GM12878 (cell line): Measurements from ENCODE around the gene SLC25A15. TPM values are rescaled to one million over a fixed set of nuclear protein-coding genes. Genes with fewer than 3 reads are reported as not detected.

Experiments
- ATAC-seq: fragments of 200-7000 bp; cut with Tn5 transposase; 3 replicates; pipeline ENCODE4 v1.9.1; 2020; ENCODE audit warnings: mild to moderate bottlenecking, moderate library complexity
- BruUV-seq: library from RNA; stranded (reverse); fragments of 400-500 nt; replicated peaks from 2 replicates; lab custom pipeline; 2021; lab: Mats Ljungman, UMichigan
- CTCF ChIA-PET: fragments of 300-600 bp; sonication (Branson Sonifier 250); formaldehyde crosslinking; extraction: SDS; loops from one replicate; lab custom pipeline; 2021; ENCODE audit warnings: inconsistent platforms; lab: Yijun Ruan, JAX
- POLR2A ChIA-PET: fragments of 350-600 bp; formaldehyde crosslinking; extraction: SDS; loops from one replicate; lab custom pipeline; 2021; ENCODE audit warnings: inconsistent platforms; lab: Charles Lee
- RAD21 ChIA-PET: fragments of 300-600 bp; sonication (Branson Sonifier 250); formaldehyde crosslinking; loops from one replicate; lab custom pipeline; 2023; ENCODE audit warnings: antibody characterized with exemption; ENCODE audit not compliant: unreplicated experiment; lab: Charles Lee
- SMC1A ChIA-PET: fragments of 300-600 bp; sonication (Branson Sonifier 250); formaldehyde crosslinking; loops from one replicate; lab custom pipeline; 2023; ENCODE audit not compliant: unreplicated experiment, uncharacterized antibody; lab: Charles Lee
- DNase-seq: peaks from one replicate; pipeline ENCODE4 v3.0.0-alpha.2; 2011; ENCODE audit warnings: low read depth, low spot score
- FAIRE-seq: peaks from 3 replicates; lab custom pipeline; 2011; peaks lifted over from hg19 to GRCh38; lab: Jason Lieb, UNC
- H2AFZ ChIP-seq: 2 replicates; pipeline ENCODE4 v1.6.0; 2011; ENCODE audit warnings: low read depth, low read length, control low read depth; ENCODE audit not compliant: control insufficient read depth
- H3K27ac ChIP-seq: 2 replicates; pipeline ENCODE4 v1.5.1; 2011; ENCODE audit warnings: control low read depth; ENCODE audit not compliant: control insufficient read depth, insufficient read depth
- H3K27me3 ChIP-seq, 2 experiments: replicated peaks in 1 of 2; 2 replicates each; pipeline versions ENCODE4 v1.6.0 to v1.6.1; 2011; ENCODE audit warnings: low read length in 1 of 2; ENCODE audit not compliant: control insufficient read depth in 2 of 2, insufficient read depth in 2 of 2
- H3K36me3 ChIP-seq, 2 experiments: 2 replicates each; pipeline ENCODE4 v1.5.1; 2011; ENCODE audit warnings: low read length in 1 of 2; ENCODE audit not compliant: control insufficient read depth in 2 of 2, insufficient read depth in 2 of 2
- H3K4me1 ChIP-seq: 2 replicates; pipeline ENCODE4 v1.6.1; 2011; ENCODE audit warnings: mild to moderate bottlenecking, low read length, moderate library complexity, mixed read lengths; ENCODE audit not compliant: control insufficient read depth, insufficient read depth
- H3K4me2 ChIP-seq: 2 replicates; pipeline ENCODE4 v1.6.0; 2011; ENCODE audit warnings: control low read depth; ENCODE audit not compliant: control insufficient read depth, insufficient read depth
- H3K4me3 ChIP-seq: fragments of 200-600 bp; sonication (generic); 2 replicates; pipeline ENCODE4 v1.5.1; 2016
- H3K79me2 ChIP-seq: 2 replicates; pipeline ENCODE4 v1.6.0; 2011; ENCODE audit warnings: low read length; ENCODE audit not compliant: control insufficient read depth, insufficient read depth
- H3K9ac ChIP-seq: 2 replicates; pipeline ENCODE4 v1.8.0; 2011; ENCODE audit warnings: low read length, control low read depth, mixed read lengths; ENCODE audit not compliant: control insufficient read depth, insufficient read depth
- H3K9me3 ChIP-seq: replicated peaks from 3 replicates; pipeline ENCODE4 v1.5.1; 2011; ENCODE audit warnings: mild to moderate bottlenecking, low read length; ENCODE audit not compliant: control insufficient read depth, insufficient read depth
- H4K20me1 ChIP-seq: 2 replicates; pipeline ENCODE4 v1.6.0; 2011; ENCODE audit not compliant: control insufficient read depth, insufficient read depth
- ATF3 ChIP-seq: IDR thresholded peaks from 2 replicates; pipeline ENCODE4 v1.6.1; 2011; ENCODE audit warnings: low read depth, mild to moderate bottlenecking, low read length, moderate library complexity, borderline replicate concordance; ENCODE audit errors: extremely low read depth
- BCL11A ChIP-seq: IDR thresholded peaks from 2 replicates; pipeline ENCODE4 v1.6.1; 2011; ENCODE audit warnings: low read depth, low read length
- CBFB ChIP-seq: IDR thresholded peaks from 2 replicates; pipeline ENCODE4 v1.6.1; 2016; ENCODE audit warnings: antibody characterized with exemption, low read depth
- CBX3 ChIP-seq: fragments of 200-600 bp; sonication (generic); IDR thresholded peaks from 2 replicates; pipeline ENCODE4 v1.6.1; 2016; ENCODE audit warnings: low read depth, borderline replicate concordance
- CEBPB ChIP-seq, 2 experiments: fragments of 150-350 bp in 1 of 2; IDR thresholded peaks; 2 replicates each; pipeline ENCODE4 v1.6.1; 2012 to 2014; ENCODE audit warnings: low read depth in 2 of 2, low read length in 2 of 2, borderline replicate concordance in 1 of 2, inconsistent platforms in 1 of 2
- E2F8 ChIP-seq: fragments of 450-650 bp; IDR thresholded peaks from 2 replicates; pipeline ENCODE4 v1.6.1; 2018; ENCODE audit warnings: mild to moderate bottlenecking, low read depth, moderate library complexity; ENCODE audit not compliant: partially characterized antibody
- ESRRA ChIP-seq: IDR thresholded peaks from 2 replicates; pipeline ENCODE4 v1.6.1; 2012; ENCODE audit warnings: mild to moderate bottlenecking, low read length, improper control_type of control experiment
- EZH2 ChIP-seq: IDR thresholded peaks from 2 replicates; pipeline ENCODE4 v1.6.1; 2012; ENCODE audit warnings: low read depth, mild to moderate bottlenecking, control low read depth, inconsistent platforms, low read length, borderline replicate concordance; ENCODE audit not compliant: control insufficient read depth
- FOXK2 ChIP-seq: fragments of 450-650 bp; IDR thresholded peaks from 2 replicates; pipeline ENCODE4 v1.6.1; 2017; ENCODE audit warnings: mild to moderate bottlenecking, moderate library complexity
- NFYB ChIP-seq: IDR thresholded peaks from 2 replicates; pipeline ENCODE4 v1.6.1; 2011; ENCODE audit warnings: low read depth, mild to moderate bottlenecking, low read length, improper control_type of control experiment, moderate library complexity; ENCODE audit not compliant: insufficient read depth
- SIN3A ChIP-seq: IDR thresholded peaks from 2 replicates; pipeline ENCODE4 v1.6.1; 2012; ENCODE audit warnings: low read depth, low read length, improper control_type of control experiment
- SMARCA5 ChIP-seq: fragments of 450-650 bp; IDR thresholded peaks from 2 replicates; pipeline ENCODE4 v1.6.1; 2017; ENCODE audit warnings: mild to moderate bottlenecking
- ZNF24 ChIP-seq: fragments of 450-650 bp; IDR thresholded peaks from 2 replicates; pipeline ENCODE4 v1.6.1; 2017; ENCODE audit warnings: antibody characterized with exemption, mild to moderate bottlenecking
- WGBS: methylation state at CpG from one replicate; pipeline ENCODE4 v1.1.6; 2016; ENCODE audit warnings: low lambda C conversion rate; ENCODE audit not compliant: insufficient replicate concordance, insufficient coverage; ENCODE audit errors: missing lambda C conversion rate; 5-methylcytosine and 5-hydroxymethylcytosine counted together
- in situ Hi-C: fragments of 300-500 bp; cut with MboI; formaldehyde crosslinking; loops from 9 replicates; pipeline ENCODE4 v1.14.3; 2018; ENCODE audit warnings: mixed read lengths
- intact Hi-C: fragments of 100-400 bp; cut with micrococcal nuclease; formaldehyde crosslinking; loops from one replicate; pipeline ENCODE4 v1.14.2; 2022; ENCODE audit not compliant: unreplicated experiment
- polyA plus RNA-seq, 11 experiments: library from polyadenylated mRNA; depleted of rRNA in 4 of 11; unstranded in 6 of 11; stranded (reverse) in 5 of 11; fragments of >200 nt; fragmentation: Nextera tagmentation in 4 of 11; fragmentation: Illumina TruSeq in 1 of 11; extraction: Ambion mirVana in 4 of 11; extraction: Trizol in 1 of 11; gene quantifications; 1 replicate in 1 of 11; 2 replicates in 10 of 11; pipeline versions ENCODE4 v1.2.1 to v1.2.3, GENCODE V29; 2011 to 2016; ENCODE audit warnings: inconsistent platforms in 2 of 11, missing spikeins in 2 of 11, low read depth in 1 of 11
- total RNA-seq, 4 experiments: library from RNA; depleted of rRNA in 3 of 4; stranded (reverse); fragments of >200 nt in 3 of 4; fragmentation: Illumina TruSeq in 1 of 4; extraction: Trizol in 1 of 4; gene quantifications; 2 replicates each; pipeline versions ENCODE4 v1.2.1 to v1.2.3, GENCODE V29; 2013 to 2021

SLC25A15 gene
- total and polyA plus RNA-seq, 10 of the 15 experiments (the other 5 are each of a cell fraction or from before 2014, with no cell fraction given), result 2.7 to 20.6 (median 15.0) TPM

- H3K9me3 ChIP-seq, result no peaks in the 10 kb centered on the region
- DNase-seq (no peak), ATAC-seq (no peak), FAIRE-seq (no peak)
- no peak overlapping the region for H2AFZ ChIP-seq
- no peak overlapping the region for H3K4me3 ChIP-seq
- no peak overlapping the region for H3K4me2 ChIP-seq
- H3K27me3 ChIP-seq, result no peaks in the 10 kb centered on the region
- peaks cover 0 to 6% of the 10 kb centered on the region in 2 experiments; a peak in 1 of 4 replicates for H3K36me3 ChIP-seq
- H3K9ac ChIP-seq, result no peak overlapping the region
- no peak overlapping the region for H3K27ac ChIP-seq
- 50% methylated on average over 1 of the region's 1 CpG for WGBS
- SMC1A ChIA-PET, result interaction anchor here (2.1 kb wide), 1 partner anchor 29 kb away, joined by 6 read pairs; no protein-coding TSS in a partner anchor
- BruUV-seq, result no TSS peak
- intact Hi-C loops, result no loop called here
- in situ Hi-C loops, result no loop called here
- POLR2A ChIA-PET, result no interaction called here
- CTCF ChIA-PET, result interaction anchor here (1.1 to 1.6 kb wide), 2 partner anchors 8 to 29 kb away, joined by 4 read pairs; no protein-coding TSS in a partner anchor
- no peaks in the 10 kb centered on the region for H3K4me1 ChIP-seq
- H3K79me2 ChIP-seq, result no peaks in the 10 kb centered on the region
- H4K20me1 ChIP-seq, result no peaks in the 10 kb centered on the region
- TF ChIP-seq ZNF24 (no peak), FOXK2 (no peak), SMARCA5 (no peak), NFYB (no peak), ESRRA (no peak), EZH2 (no peak), SIN3A (no peak)
- TF ChIP-seq, all 136 proteins: peak for 0
- RAD21 ChIA-PET, result no interaction called here
Observed at GRCh38 chr13:40806241-40806640, 16.8 kb downstream of the SLC25A15 start.

- in situ Hi-C loops (no loop called here), intact Hi-C loops (no loop called here)
- no peaks in the 10 kb centered on the region; the same call in 2 of the 3 replicates for H3K9me3 ChIP-seq
- ChIA-PET RAD21 (no interaction called here), CTCF (no interaction called here), POLR2A (no interaction called here), SMC1A (interaction anchor here (1.1 kb wide), 1 partner anchor 61 kb away, joined by 5 read pairs; no protein-coding TSS in a partner anchor)
- no peak for ATAC-seq
- no peak overlapping the region for H3K9ac ChIP-seq
- WGBS, result 84% methylated on average over 5 of the region's 5 CpGs
- peaks cover 0 to 6% of the 10 kb centered on the region in 2 experiments; a peak in 3 of 4 replicates for H3K36me3 ChIP-seq
- peaks cover 6% of the 10 kb centered on the region; the same call in 1 of the 2 replicates for H3K4me1 ChIP-seq
- H3K4me2 ChIP-seq, result no peak overlapping the region
- BruUV-seq, result no TSS peak
- no peak overlapping the region for H2AFZ ChIP-seq
- H3K27me3 ChIP-seq, result no peaks in the 10 kb centered on the region
- H4K20me1 ChIP-seq, result no peaks in the 10 kb centered on the region
- no peak for DNase-seq
- H3K4me3 ChIP-seq, result no peak overlapping the region
- no peaks in the 10 kb centered on the region for H3K79me2 ChIP-seq
- no peak overlapping the region for H3K27ac ChIP-seq
- FAIRE-seq, result no peak
- TF ChIP-seq E2F8 (no peak), ATF3 (no peak), BCL11A (no peak), CEBPB (IDR thresholded peaks at IDR 0.05; ENCODE audit: borderline replicate concordance in 1 of 2, low read depth in 2 of 2, low read length in 2 of 2) (no peak), CBFB (no peak), CBX3 (no peak)
Observed at GRCh38 chr13:40809471-40809870, 20.1 kb downstream of the SLC25A15 start.
